ENCODE results near the gene INPP5B. TPM values are rescaled to one million over a fixed set of nuclear protein-coding genes. Genes with fewer than 3 reads are reported as not detected.

Gene INPP5B
- total RNA-seq, 4 donors from 2014 or later, result 6.2 to 20.4 (median 13.7) TPM

- Histone ChIP-seq H3K27me3 (no peaks in the 10 kb centered on the region), H3K4me3 (no peak overlapping the region), H3K36me3 (peaks cover 0 to 12% (median 0%) of the 10 kb centered on the region in 3 donors), H3K27ac (peak overlapping the region in 2 of 4 donors; percentile 25 to 43), H3K9me3 (no peaks in the 10 kb centered on the region), H3K4me1 (peaks cover 16 to 45% (median 20%) of the 10 kb centered on the region in 3 donors)
- WGBS, 2 donors, result 54 to 61% methylated on average over 12 to 13 of the region's 13 CpGs
- no peak for DNase-seq
- no peak for TF ChIP-seq POLR2A (IDR thresholded peaks at IDR 0.05)
- TF ChIP-seq, protein P1, sequence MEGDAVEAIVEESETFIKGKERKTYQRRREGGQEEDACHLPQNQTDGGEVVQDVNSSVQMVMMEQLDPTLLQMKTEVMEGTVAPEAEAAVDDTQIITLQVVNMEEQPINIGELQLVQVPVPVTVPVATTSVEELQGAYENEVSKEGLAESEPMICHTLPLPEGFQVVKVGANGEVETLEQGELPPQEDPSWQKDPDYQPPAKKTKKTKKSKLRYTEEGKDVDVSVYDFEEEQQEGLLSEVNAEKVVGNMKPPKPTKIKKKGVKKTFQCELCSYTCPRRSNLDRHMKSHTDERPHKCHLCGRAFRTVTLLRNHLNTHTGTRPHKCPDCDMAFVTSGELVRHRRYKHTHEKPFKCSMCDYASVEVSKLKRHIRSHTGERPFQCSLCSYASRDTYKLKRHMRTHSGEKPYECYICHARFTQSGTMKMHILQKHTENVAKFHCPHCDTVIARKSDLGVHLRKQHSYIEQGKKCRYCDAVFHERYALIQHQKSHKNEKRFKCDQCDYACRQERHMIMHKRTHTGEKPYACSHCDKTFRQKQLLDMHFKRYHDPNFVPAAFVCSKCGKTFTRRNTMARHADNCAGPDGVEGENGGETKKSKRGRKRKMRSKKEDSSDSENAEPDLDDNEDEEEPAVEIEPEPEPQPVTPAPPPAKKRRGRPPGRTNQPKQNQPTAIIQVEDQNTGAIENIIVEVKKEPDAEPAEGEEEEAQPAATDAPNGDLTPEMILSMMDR (IDR thresholded peaks at IDR 0.05), result no peak
- intact Hi-C loops (cut with DNase I), result no loop called here
Observed at GRCh38 chr1:37926038-37926924, 20.6 kb downstream of the INPP5B start.

- no peak for TF ChIP-seq POLR2A (IDR thresholded peaks at IDR 0.05)
- TF ChIP-seq, protein P1 (IDR thresholded peaks at IDR 0.05), result no peak
- Histone ChIP-seq H3K9me3 (no peaks in the 10 kb centered on the region), H3K27me3 (no peaks in the 10 kb centered on the region), H3K4me3 (no peak overlapping the region), H3K36me3 (peaks cover 0 to 12% (median 0%) of the 10 kb centered on the region in 3 donors), H3K4me1 (peaks cover 6 to 35% (median 10%) of the 10 kb centered on the region in 3 donors), H3K27ac (no peak overlapping the region)
- no peak for DNase-seq
- 73 to 95% methylated on average over 4 of the region's 4 CpGs for WGBS, 2 donors
- intact Hi-C loops (cut with DNase I), result no loop called here
Observed at GRCh38 chr1:37925316-37925715, 21.5 kb downstream of the INPP5B start.

- WGBS, 2 donors, result 94 to 100% methylated on average over 3 of the region's 3 CpGs
- no peak for DNase-seq
- intact Hi-C loops (cut with DNase I), result no loop called here
Observed at GRCh38 chr1:37923551-37923889, 23.3 kb downstream of the INPP5B start.

DNA sequence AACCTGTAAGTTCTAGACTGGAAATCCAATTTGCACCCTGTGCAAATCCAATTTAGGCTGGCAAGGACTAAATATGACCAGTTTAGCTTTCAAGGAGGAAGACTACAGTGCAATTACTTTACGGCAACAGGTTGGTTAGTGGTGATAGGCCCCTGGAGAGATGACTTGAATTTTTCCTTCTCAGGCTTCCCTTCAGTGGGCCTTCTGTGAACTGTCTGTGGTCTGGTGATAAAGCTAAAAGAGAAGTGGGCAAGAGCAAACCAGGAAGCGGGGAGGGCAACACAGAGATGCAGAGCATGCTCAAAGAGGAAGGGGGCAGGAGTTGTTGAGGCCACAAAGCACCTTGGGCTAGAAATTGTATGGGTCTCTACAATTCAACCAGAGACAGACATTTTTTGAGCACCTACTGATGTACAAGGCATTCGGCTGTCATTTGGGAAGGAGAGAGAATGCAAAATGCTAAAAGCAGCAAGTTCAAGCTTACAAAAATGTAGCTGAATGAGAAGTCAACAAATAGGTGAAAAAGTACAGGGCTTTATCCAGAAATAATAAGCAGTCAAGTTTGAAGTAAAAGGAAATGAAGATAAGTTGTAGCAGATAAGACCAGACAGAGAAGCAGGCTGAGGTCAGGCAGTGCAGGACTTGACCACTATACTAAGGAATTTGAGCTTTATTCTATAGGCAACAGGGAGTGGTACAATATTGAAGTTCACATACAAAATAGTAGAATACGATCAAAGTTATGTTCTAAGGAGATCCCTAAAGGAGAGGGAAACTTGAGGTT, 23.9 kb downstream of the INPP5B start:
- peaks cover 0 to 12% (median 0%) of the 10 kb centered on the region in 3 donors for H3K36me3 ChIP-seq
- no peak overlapping the region for H3K4me3 ChIP-seq
- no peak for DNase-seq
- H3K27ac ChIP-seq, result no peak overlapping the region
- H3K9me3 ChIP-seq, result no peaks in the 10 kb centered on the region
- peaks cover 4 to 29% (median 9%) of the 10 kb centered on the region in 3 donors for H3K4me1 ChIP-seq
- H3K27me3 ChIP-seq, result no peaks in the 10 kb centered on the region
- intact Hi-C loops (cut with DNase I), result no loop called here
- 65 to 74% methylated on average over 3 to 4 of the region's 4 CpGs for WGBS, 2 donors
- TF ChIP-seq, protein P1 (IDR thresholded peaks at IDR 0.05), result no peak
- no peak for TF ChIP-seq POLR2A (IDR thresholded peaks at IDR 0.05)

More at GRCh38 chr1:37923551-37923889, 23.3 kb downstream of the INPP5B start:
- H3K9me3 ChIP-seq, result no peaks in the 10 kb centered on the region
- H3K4me3 ChIP-seq, result no peak overlapping the region
- TF ChIP-seq POLR2A (IDR thresholded peaks at IDR 0.05), result no peak
- TF ChIP-seq, protein P1 (IDR thresholded peaks at IDR 0.05), result no peak
- no peak overlapping the region for H3K27ac ChIP-seq
- no peaks in the 10 kb centered on the region for H3K27me3 ChIP-seq
- H3K4me1 ChIP-seq, result peaks cover 4 to 29% (median 9%) of the 10 kb centered on the region in 3 donors
- peaks cover 0 to 12% (median 0%) of the 10 kb centered on the region in 3 donors for H3K36me3 ChIP-seq

- TF ChIP-seq, protein P1 (IDR thresholded peaks at IDR 0.05), result peak in 4 of 6 experiments; percentile 11 to 52 (median 18)
- TF ChIP-seq POLR2A (IDR thresholded peaks at IDR 0.05), result no peak
- H3K4me1 ChIP-seq, result peaks cover 0 to 16% (median 0%) of the 10 kb centered on the region in 3 donors
- WGBS, 2 donors, result 50 to 60% methylated on average over 1 of the region's 1 CpG
Observed at GRCh38 chr1:37919277-37919676, 27.6 kb downstream of the INPP5B start.

More at GRCh38 chr1:37919277-37919676, 27.6 kb downstream of the INPP5B start:
- intact Hi-C loops (cut with DNase I), result no loop called here
- Histone ChIP-seq H3K27me3 (no peaks in the 10 kb centered on the region), H3K27ac (no peak overlapping the region), H3K36me3 (peaks cover 0 to 12% (median 0%) of the 10 kb centered on the region in 3 donors), H3K9me3 (no peaks in the 10 kb centered on the region), H3K4me3 (no peak overlapping the region)
- no peak for DNase-seq
